Measurements from ENCODE around the gene TTLL5.

Gene TTLL5

GRCh38 chr14:75660630-75661498 lies at the start of gene TTLL5, which contains the start of gene ERG28:
Gene TTLL5, plus strand, starts transcription at chr14:75661246. Its CDS starts 1,904 bp downstream, at chr14:75663150.
Gene ERG28, minus strand, starts transcription at chr14:75660876. Its CDS starts 3,374 bp downstream, at chr14:75657502.
- TF ChIP-seq CTCF (IDR thresholded peaks at IDR 0.05; ENCODE audit: borderline replicate concordance, insufficient read depth, low read depth, low read length) = no peak
- peak within 1 kb of the TSS; percentile 96 for H3K4me3 ChIP-seq (ENCODE audit: low read depth, low read length)

GRCh38 chr14:75612157-75612556 lies 48.9 kb upstream of the TTLL5 start:
- H3K4me3 ChIP-seq (ENCODE audit: low read depth, low read length) = no peak overlapping the region
- TF ChIP-seq CTCF (IDR thresholded peaks at IDR 0.05; ENCODE audit: borderline replicate concordance, insufficient read depth, low read depth, low read length) = no peak

GRCh38 chr14:75614179-75614578 lies 46.9 kb upstream of the TTLL5 start:
- no peak for TF ChIP-seq CTCF (IDR thresholded peaks at IDR 0.05; ENCODE audit: borderline replicate concordance, insufficient read depth, low read depth, low read length)
- no peak overlapping the region for H3K4me3 ChIP-seq (ENCODE audit: low read depth, low read length)

GRCh38 chr14:75615200-75615599 lies 45.8 kb upstream of the TTLL5 start:
- H3K4me3 ChIP-seq (ENCODE audit: low read depth, low read length) = no peak overlapping the region
- no peak for TF ChIP-seq CTCF (IDR thresholded peaks at IDR 0.05; ENCODE audit: borderline replicate concordance, insufficient read depth, low read depth, low read length)

- no peak overlapping the region for H3K4me3 ChIP-seq (ENCODE audit: low read depth, low read length)
- no peak for TF ChIP-seq CTCF (IDR thresholded peaks at IDR 0.05; ENCODE audit: borderline replicate concordance, insufficient read depth, low read depth, low read length)
Observed at GRCh38 chr14:75619548-75619947, 41.5 kb upstream of the TTLL5 start.

- no peak for TF ChIP-seq CTCF (IDR thresholded peaks at IDR 0.05; ENCODE audit: borderline replicate concordance, insufficient read depth, low read depth, low read length)
- no peak overlapping the region for H3K4me3 ChIP-seq (ENCODE audit: low read depth, low read length)
Observed at GRCh38 chr14:75625034-75625433, 36.0 kb upstream of the TTLL5 start.

GRCh38 chr14:75626396-75626795 lies 34.6 kb upstream of the TTLL5 start:
- TF ChIP-seq CTCF (IDR thresholded peaks at IDR 0.05; ENCODE audit: borderline replicate concordance, insufficient read depth, low read depth, low read length) = no peak
- no peak overlapping the region for H3K4me3 ChIP-seq (ENCODE audit: low read depth, low read length)

Measured in GM12875 (cell line).